Glutamatergic neuron (in vitro differentiated cells): ENCODE results near the gene HAPLN1. TPM values are rescaled to one million over a fixed set of nuclear protein-coding genes. Genes with fewer than 3 reads are reported as not detected.

ENCODE experiments used
- DNase-seq: peaks from one replicate; pipeline ENCODE4 v3.0.0; 2022
- H3K27ac Mint-ChIP-seq: one replicate; pipeline ENCODE4 v1.8.0; 2020; ENCODE audit warnings: mild to moderate bottlenecking, mixed read lengths, inconsistent platforms; ENCODE audit not compliant: unreplicated experiment
- H3K27me3 Mint-ChIP-seq: one replicate; pipeline ENCODE4 v1.8.0; 2020; ENCODE audit warnings: mild to moderate bottlenecking, moderate library complexity, mixed read lengths, inconsistent platforms; ENCODE audit not compliant: unreplicated experiment
- H3K36me3 Mint-ChIP-seq: one replicate; pipeline ENCODE4 v1.8.0; 2020; ENCODE audit warnings: mild to moderate bottlenecking, mixed read lengths, inconsistent platforms; ENCODE audit not compliant: unreplicated experiment
- H3K4me1 Mint-ChIP-seq: one replicate; pipeline ENCODE4 v1.8.0; 2020; ENCODE audit warnings: mild to moderate bottlenecking, low read depth, mixed read lengths, inconsistent platforms; ENCODE audit not compliant: unreplicated experiment
- H3K4me3 Mint-ChIP-seq: one replicate; pipeline ENCODE4 v1.8.0; 2020; ENCODE audit warnings: mild to moderate bottlenecking, mixed read lengths, inconsistent platforms; ENCODE audit not compliant: unreplicated experiment
- H3K9me3 Mint-ChIP-seq: one replicate; pipeline ENCODE4 v1.8.0; 2020; ENCODE audit warnings: mild to moderate bottlenecking, moderate library complexity, mixed read lengths, inconsistent platforms; ENCODE audit not compliant: unreplicated experiment
- total RNA-seq: library from RNA; stranded (reverse); fragmentation: NEBNext Ultra II Directional; extraction: Animal tissue kit (Norgen Biotek cat#: 25700); gene quantifications from one replicate; pipeline ENCODE4 v1.2.1, GENCODE V29; 2021; ENCODE audit not compliant: unreplicated experiment
- TF ChIP-seq, protein P1 (sequence below): fragments of 200-600 bp; sonication (generic); IDR thresholded peaks from one replicate; pipeline ENCODE4 v1.5.0; 2021; ENCODE audit not compliant: partially characterized antibody, unreplicated experiment

Gene HAPLN1
- total RNA-seq, 1 donor from 2014 or later: 2.9 TPM

DNA sequence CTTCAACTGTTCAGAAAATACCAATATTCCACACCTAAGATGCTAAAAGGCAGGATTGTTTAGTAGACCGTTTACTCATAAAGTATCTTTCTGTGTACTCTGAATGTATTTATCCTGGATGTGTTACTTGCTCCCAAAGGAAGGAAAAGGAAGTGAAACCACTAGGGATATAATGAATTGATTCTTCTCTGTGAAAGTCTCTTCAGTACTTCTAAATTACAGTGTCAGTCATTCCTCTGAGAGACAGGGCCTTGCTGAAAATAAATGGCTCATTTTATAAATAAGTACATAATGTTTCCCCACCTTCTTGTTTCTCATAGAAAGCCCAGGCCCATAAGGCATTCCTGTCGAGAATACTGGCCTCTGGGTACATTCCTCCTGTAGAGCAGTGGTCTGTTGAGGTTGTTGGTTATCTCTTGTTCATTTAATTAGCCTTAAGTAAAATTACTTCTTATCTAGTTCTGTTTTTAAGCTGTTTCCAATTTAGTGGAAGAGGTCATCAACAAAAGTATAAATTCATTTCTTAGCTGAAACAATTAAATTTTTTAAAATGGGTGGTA, 1.6 kb downstream of the HAPLN1 start:
- H3K4me1 Mint-ChIP-seq: peaks cover 53% of the 10 kb centered on the region
- TF ChIP-seq, protein P1, sequence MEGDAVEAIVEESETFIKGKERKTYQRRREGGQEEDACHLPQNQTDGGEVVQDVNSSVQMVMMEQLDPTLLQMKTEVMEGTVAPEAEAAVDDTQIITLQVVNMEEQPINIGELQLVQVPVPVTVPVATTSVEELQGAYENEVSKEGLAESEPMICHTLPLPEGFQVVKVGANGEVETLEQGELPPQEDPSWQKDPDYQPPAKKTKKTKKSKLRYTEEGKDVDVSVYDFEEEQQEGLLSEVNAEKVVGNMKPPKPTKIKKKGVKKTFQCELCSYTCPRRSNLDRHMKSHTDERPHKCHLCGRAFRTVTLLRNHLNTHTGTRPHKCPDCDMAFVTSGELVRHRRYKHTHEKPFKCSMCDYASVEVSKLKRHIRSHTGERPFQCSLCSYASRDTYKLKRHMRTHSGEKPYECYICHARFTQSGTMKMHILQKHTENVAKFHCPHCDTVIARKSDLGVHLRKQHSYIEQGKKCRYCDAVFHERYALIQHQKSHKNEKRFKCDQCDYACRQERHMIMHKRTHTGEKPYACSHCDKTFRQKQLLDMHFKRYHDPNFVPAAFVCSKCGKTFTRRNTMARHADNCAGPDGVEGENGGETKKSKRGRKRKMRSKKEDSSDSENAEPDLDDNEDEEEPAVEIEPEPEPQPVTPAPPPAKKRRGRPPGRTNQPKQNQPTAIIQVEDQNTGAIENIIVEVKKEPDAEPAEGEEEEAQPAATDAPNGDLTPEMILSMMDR: no peak
- peaks cover 8% of the 10 kb centered on the region for H3K27me3 Mint-ChIP-seq
- peak overlapping the region; percentile 9 for H3K4me3 Mint-ChIP-seq
- peaks cover 14% of the 10 kb centered on the region for H3K9me3 Mint-ChIP-seq
- DNase-seq: no peak
- H3K27ac Mint-ChIP-seq: no peak overlapping the region
- H3K36me3 Mint-ChIP-seq: no peaks in the 10 kb centered on the region

DNA sequence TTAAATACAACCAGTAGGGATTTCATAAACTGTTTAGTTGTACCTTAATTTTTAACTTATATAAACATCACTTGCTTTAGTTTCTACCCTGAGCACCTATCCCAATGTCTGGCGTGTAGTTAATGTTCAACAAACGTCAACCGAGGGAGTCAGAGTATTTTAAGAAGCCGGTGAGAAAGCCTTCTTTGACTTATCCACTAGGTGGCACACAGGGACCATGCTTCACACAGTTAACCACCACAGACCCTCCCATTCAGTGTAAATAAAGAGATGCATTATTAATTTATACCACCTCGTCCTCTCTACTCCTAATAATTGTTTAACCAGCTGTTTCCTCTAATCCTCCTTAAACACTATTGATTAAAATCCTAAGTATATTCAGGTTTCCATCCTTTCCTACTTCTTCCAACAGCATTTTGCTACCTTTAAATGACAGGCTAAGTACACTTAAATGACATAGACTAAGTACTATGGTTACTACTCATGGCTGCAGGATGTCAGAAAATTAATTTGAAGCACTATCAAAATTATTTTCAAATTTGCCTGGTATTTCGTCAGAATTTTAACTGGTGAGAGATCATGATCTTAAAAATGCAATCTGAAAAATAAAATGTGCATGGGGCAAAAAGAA, 2.3 kb downstream of the HAPLN1 start:
- no peak for DNase-seq
- Mint-ChIP-seq H3K27me3 (peaks cover 10% of the 10 kb centered on the region), H3K27ac (peak overlapping the region; percentile 20), H3K36me3 (no peaks in the 10 kb centered on the region), H3K4me3 (peak overlapping the region; percentile 63), H3K9me3 (peaks cover 14% of the 10 kb centered on the region), H3K4me1 (peaks cover 57% of the 10 kb centered on the region)
- TF ChIP-seq, protein P1: peak; percentile 82

DNA sequence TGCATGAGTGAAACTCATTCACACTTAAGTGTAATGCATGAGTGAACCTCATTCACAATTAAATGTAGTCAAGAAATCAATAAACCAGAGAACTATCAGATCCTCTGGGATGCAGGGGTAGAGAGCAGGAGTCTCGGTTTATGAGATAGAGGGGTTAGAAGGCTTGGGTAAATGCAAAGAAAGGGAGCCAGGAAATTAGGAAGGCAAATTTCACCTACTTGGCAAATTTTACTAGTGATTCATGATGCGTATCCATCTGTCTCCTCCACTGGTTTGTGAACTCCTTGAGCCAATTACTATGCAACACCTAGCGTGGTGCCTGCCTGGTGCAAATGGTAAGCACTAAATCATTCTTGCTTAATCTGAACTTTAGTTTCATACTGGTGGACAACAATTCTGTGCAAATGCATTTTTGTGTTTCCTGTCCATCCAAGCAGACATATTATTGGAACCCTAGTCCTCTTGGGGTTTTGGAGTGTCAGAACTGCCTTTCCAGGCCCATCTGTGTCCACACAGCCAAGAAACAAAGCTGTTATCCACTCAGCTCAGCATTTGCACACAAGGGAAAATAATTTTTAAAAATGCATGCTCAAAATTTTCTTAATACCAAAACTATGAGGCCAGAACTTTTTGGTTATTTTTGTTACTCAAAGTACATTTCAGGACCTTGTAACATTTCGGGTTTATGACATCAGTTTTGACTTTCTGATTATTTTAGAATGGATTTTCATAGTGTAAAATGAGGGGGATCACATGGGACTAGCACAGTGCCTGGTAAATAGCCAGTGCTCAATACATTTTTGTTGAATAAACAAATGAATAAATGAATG, 5.2 kb downstream of the HAPLN1 start:
- TF ChIP-seq, protein P1: no peak
- Mint-ChIP-seq H3K4me3 (peak overlapping the region; percentile 75), H3K27me3 (peaks cover 4% of the 10 kb centered on the region), H3K27ac (peak overlapping the region; percentile 80), H3K4me1 (peaks cover 48% of the 10 kb centered on the region), H3K9me3 (peaks cover 8% of the 10 kb centered on the region), H3K36me3 (no peaks in the 10 kb centered on the region)
- no peak for DNase-seq

DNA sequence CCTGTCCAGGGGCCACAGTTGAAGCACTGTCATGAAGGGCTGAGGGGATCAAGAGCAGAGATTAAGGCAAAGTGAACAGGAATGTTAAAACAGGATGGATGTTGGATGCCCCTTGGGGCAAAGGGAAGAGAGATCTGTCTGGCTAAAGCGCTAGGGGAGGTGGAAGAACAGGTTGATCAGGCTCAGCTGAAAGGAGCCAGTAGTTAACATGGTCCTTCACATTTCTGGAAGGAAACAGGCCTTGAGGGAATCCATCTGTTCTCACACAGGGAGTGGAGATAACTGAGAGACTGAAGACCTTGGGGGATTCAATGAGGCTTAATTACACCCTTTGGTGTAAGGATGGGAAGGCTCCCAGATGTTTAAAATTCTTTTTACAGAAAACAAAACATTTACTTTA, 5.8 kb downstream of the HAPLN1 start:
- Mint-ChIP-seq H3K4me1 (peaks cover 50% of the 10 kb centered on the region), H3K4me3 (peak overlapping the region; percentile 75), H3K9me3 (peaks cover 8% of the 10 kb centered on the region), H3K36me3 (no peaks in the 10 kb centered on the region), H3K27me3 (peaks cover 4% of the 10 kb centered on the region), H3K27ac (peak overlapping the region; percentile 80)
- TF ChIP-seq, protein P1: no peak
- no peak for DNase-seq
